ENCODE measurements around the gene LCLAT1.

DNA sequence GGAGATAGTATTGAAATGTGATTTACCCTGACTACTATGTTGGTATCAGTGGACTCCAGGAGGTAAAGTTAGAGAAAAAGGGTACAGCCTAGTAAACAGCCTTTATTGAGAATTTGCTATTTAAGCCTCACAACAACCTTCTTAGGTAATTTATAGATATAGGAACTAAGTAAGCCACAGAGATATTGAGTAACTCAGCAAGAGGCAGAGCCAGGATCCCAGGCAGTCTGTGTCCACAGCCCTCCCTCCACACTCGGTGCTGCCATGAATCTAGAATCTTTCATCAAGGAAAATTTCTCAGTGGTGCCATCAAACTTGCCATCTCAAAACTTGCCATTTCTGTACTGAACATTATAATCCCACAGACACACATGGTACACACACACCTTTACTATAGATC lies 189.3 kb downstream of the LCLAT1 start:
- TF ChIP-seq CTCF (conservative IDR thresholded peaks at IDR 0.05) (no peak), ZFX (IDR thresholded peaks at IDR 0.05) (no peak)
